Loucy (cell line): ENCODE data around the gene CLDN18.

ENCODE experiments used
- H2AFZ ChIP-seq: fragments of 200-600 bp; sonication (generic); 2 replicates; pipeline ENCODE4 v1.6.0; 2016; ENCODE audit warnings: antibody characterized with exemption, mild to moderate bottlenecking, low read length, moderate library complexity
- H3F3A ChIP-seq: fragments of 200-600 bp; 2 replicates; pipeline ENCODE4 v1.6.0; 2016; ENCODE audit warnings: antibody characterized with exemption, low read depth, mild to moderate bottlenecking
- H3K27me3 ChIP-seq: fragments of 200-600 bp; sonication (generic); 2 replicates; pipeline ENCODE4 v1.6.1; 2014; ENCODE audit warnings: low read length, mild to moderate bottlenecking; ENCODE audit not compliant: insufficient read depth, poor library complexity, severe bottlenecking
- H3K36me3 ChIP-seq: fragments of 200-600 bp; sonication (generic); 2 replicates; pipeline ENCODE4 v1.6.1; 2016; ENCODE audit warnings: low read length; ENCODE audit not compliant: insufficient read depth
- H3K4me1 ChIP-seq: fragments of 200-600 bp; sonication (generic); 2 replicates; pipeline ENCODE4 v1.5.1; 2014; ENCODE audit warnings: low read length, mild to moderate bottlenecking; ENCODE audit not compliant: insufficient read depth, poor library complexity, severe bottlenecking
- H3K4me2 ChIP-seq: fragments of 200-600 bp; sonication (generic); 2 replicates; pipeline ENCODE4 v1.6.0; 2014; ENCODE audit warnings: antibody characterized with exemption, low read length, low read depth, mild to moderate bottlenecking; ENCODE audit not compliant: poor library complexity, severe bottlenecking
- H3K4me3 ChIP-seq: fragments of 200-600 bp; sonication (generic); 2 replicates; pipeline ENCODE4 v1.5.1; 2014; ENCODE audit warnings: low read length, mild to moderate bottlenecking, mixed read lengths; ENCODE audit not compliant: poor library complexity, severe bottlenecking
- H3K79me2 ChIP-seq: fragments of 200-600 bp; sonication (generic); 2 replicates; pipeline ENCODE4 v1.6.1; 2014; ENCODE audit warnings: low read length; ENCODE audit not compliant: insufficient read depth
- H3K9ac ChIP-seq: fragments of 200-600 bp; sonication (generic); 2 replicates; pipeline ENCODE4 v1.6.0; 2014; ENCODE audit warnings: mild to moderate bottlenecking, low read depth, low read length, moderate library complexity; ENCODE audit not compliant: poor library complexity, severe bottlenecking
- H3K9me2 ChIP-seq: fragments of 200-600 bp; sonication (generic); replicated peaks from 2 replicates; pipeline ENCODE4 v1.6.1; 2016; ENCODE audit warnings: low read depth, low read length, mixed read lengths
- H3K9me3 ChIP-seq: fragments of 200-600 bp; sonication (generic); 2 replicates; pipeline ENCODE4 v1.6.1; 2014; ENCODE audit warnings: mild to moderate bottlenecking, antibody characterized with exemption, low read length, low read depth; ENCODE audit not compliant: insufficient read depth
- H4K20me1 ChIP-seq: fragments of 200-600 bp; sonication (generic); 2 replicates; pipeline ENCODE4 v1.6.0; 2014; ENCODE audit warnings: antibody characterized with exemption, low read length, mild to moderate bottlenecking; ENCODE audit not compliant: insufficient read depth, poor library complexity, severe bottlenecking
- EZH2phosphoT487 ChIP-seq: fragments of 200-600 bp; IDR thresholded peaks from 2 replicates; pipeline ENCODE4 v1.6.1; 2018; ENCODE audit warnings: antibody characterized with exemption, mild to moderate bottlenecking, moderate library complexity, borderline replicate concordance
- TF ChIP-seq, protein P1 (sequence below): fragments of 200-600 bp; sonication (generic); conservative IDR thresholded peaks from 2 replicates; pipeline ENCODE4 v1.5.1; 2014; ENCODE audit warnings: mild to moderate bottlenecking, antibody characterized with exemption, low read length

The CLDN18 gene

DNA sequence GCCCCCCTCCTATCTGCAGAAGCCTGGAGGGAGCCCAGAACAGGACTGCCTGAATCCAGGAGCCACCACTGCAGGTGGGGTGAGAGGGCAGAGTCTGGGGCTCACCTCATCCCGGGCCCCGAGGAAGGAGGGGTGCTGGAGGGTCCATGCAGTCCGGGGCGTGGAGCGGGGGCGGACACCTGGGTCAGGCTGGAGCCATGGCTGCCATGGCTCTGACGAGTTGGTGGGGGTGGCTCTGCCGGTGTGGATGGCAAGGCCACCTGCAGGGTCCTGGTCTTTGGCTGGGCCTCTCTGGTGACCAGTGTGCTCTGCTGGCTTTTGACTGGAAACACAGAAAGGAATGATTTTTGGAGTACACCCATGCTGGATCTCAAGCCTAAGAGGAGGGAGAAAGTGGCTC, 58.1 kb downstream of the CLDN18 start:
- H3K36me3 ChIP-seq, result peaks cover 17% of the 10 kb centered on the region; the same call in 1 of the 2 replicates
- no peak for TF ChIP-seq EZH2phosphoT487
- TF ChIP-seq, protein P1, sequence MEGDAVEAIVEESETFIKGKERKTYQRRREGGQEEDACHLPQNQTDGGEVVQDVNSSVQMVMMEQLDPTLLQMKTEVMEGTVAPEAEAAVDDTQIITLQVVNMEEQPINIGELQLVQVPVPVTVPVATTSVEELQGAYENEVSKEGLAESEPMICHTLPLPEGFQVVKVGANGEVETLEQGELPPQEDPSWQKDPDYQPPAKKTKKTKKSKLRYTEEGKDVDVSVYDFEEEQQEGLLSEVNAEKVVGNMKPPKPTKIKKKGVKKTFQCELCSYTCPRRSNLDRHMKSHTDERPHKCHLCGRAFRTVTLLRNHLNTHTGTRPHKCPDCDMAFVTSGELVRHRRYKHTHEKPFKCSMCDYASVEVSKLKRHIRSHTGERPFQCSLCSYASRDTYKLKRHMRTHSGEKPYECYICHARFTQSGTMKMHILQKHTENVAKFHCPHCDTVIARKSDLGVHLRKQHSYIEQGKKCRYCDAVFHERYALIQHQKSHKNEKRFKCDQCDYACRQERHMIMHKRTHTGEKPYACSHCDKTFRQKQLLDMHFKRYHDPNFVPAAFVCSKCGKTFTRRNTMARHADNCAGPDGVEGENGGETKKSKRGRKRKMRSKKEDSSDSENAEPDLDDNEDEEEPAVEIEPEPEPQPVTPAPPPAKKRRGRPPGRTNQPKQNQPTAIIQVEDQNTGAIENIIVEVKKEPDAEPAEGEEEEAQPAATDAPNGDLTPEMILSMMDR, result no peak
- H3K9ac ChIP-seq, result no peak overlapping the region
- no peaks in the 10 kb centered on the region for H3K9me3 ChIP-seq
- H3F3A ChIP-seq, result no peaks in the 10 kb centered on the region
- no peaks in the 10 kb centered on the region for H3K9me2 ChIP-seq
- no peak overlapping the region for H3K4me3 ChIP-seq
- no peaks in the 10 kb centered on the region for H4K20me1 ChIP-seq
- no peak overlapping the region for H2AFZ ChIP-seq
- H3K79me2 ChIP-seq, result no peaks in the 10 kb centered on the region
- H3K27me3 ChIP-seq, result no peaks in the 10 kb centered on the region
- H3K4me1 ChIP-seq, result no peaks in the 10 kb centered on the region
- no peak overlapping the region for H3K4me2 ChIP-seq

DNA sequence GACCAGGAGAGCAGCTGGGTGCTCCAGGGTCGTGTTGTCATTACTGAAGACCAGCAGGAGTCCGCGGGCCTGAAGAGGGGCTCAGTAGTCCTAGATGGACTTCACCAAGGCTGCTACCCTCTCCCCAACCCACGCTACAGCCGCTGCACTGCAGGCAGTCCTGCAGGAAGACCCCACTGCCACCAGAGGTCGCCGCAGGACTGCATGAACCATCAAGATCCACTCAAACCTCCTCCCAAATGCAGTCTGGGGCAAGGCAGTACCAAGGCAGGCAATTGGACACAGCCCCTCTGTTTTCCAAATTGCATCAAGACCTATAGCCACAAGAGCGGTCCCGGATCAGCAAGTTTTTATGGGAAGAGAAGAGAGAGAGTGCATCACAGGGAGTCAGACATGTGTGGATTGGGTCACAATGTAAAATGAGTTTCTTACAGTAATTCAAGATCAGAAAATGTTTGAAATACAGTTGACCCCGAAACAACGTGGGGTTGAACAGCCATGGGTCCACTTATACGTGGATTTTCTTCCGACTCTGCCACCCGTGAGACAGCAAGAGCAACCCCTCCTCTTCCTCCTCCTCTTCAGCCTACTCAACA, 58.7 kb downstream of the CLDN18 start:
- Histone ChIP-seq H3K4me2 (no peak overlapping the region), H3K9ac (no peak overlapping the region), H3K9me3 (no peaks in the 10 kb centered on the region), H3F3A (no peaks in the 10 kb centered on the region), H3K9me2 (no peaks in the 10 kb centered on the region), H3K27me3 (no peaks in the 10 kb centered on the region), H3K36me3 (peaks cover 17% of the 10 kb centered on the region; the same call in 1 of the 2 replicates), H3K4me3 (no peak overlapping the region), H3K4me1 (no peaks in the 10 kb centered on the region), H3K79me2 (no peaks in the 10 kb centered on the region), H4K20me1 (no peaks in the 10 kb centered on the region), H2AFZ (no peak overlapping the region)
- TF ChIP-seq EZH2phosphoT487, result no peak
- TF ChIP-seq, protein P1, result peak; percentile 99

DNA sequence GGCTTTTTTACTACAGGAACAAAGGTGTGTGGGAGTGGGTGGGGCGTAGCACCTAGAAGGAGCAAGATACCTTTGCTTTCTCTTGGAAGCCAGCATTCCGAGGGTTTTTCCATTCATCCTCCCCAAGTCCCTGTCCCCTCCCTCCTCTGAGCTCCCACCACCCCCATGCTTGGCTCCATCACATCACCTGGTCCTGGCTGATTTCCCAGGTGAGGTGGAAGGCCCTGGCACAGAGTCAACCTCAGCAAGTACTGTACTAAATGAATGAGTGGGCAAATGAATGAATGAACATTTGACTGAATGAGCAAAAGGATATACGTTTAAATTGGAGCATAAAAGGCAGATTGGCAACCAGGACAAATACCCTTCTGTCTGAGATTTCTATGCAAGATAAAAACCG, 60.0 kb downstream of the CLDN18 start:
- Histone ChIP-seq H3K4me2 (no peak overlapping the region), H3F3A (no peaks in the 10 kb centered on the region), H4K20me1 (no peaks in the 10 kb centered on the region), H3K9ac (no peak overlapping the region), H3K79me2 (no peaks in the 10 kb centered on the region), H3K9me2 (no peaks in the 10 kb centered on the region), H3K36me3 (peaks cover 17% of the 10 kb centered on the region; the same call in 1 of the 2 replicates), H3K4me1 (no peaks in the 10 kb centered on the region), H3K9me3 (no peaks in the 10 kb centered on the region), H2AFZ (no peak overlapping the region), H3K27me3 (no peaks in the 10 kb centered on the region), H3K4me3 (no peak overlapping the region)
- no peak for TF ChIP-seq EZH2phosphoT487
- TF ChIP-seq, protein P1, result no peak
